ENCODE measurements around the gene ANKFY1. TPM values are rescaled to one million over a fixed set of nuclear protein-coding genes. Genes with fewer than 3 reads are reported as not detected.

ANKFY1 gene
- polyA plus RNA-seq, 1 of the 3 experiments (the other 2 are of a cell fraction): 29.6 TPM

DNA sequence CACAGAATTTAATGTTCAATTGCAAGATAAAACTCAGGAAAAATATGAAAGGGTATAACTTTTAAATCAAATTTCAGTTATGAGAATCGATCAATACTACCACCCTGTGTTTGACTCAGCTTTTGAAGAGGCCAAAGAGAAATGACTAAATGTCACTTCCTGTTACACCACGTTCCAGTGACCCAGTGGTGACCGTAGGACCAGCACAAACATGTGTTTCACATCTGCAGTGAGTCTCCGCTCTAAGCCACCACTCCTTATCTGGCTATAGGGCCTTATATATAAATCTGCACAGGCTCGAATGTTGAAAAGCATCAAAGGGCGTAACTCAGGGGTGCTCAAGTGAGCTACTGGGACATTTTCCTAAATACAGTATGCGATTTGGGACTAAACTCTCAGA is 84.7 kb downstream of the ANKFY1 start:
- 87% methylated on average over 7 of the region's 7 CpGs for WGBS (ENCODE audit: low lambda C conversion rate)
- H3K36me3 ChIP-seq (replicated peaks in 1 of 2; ENCODE audit: control insufficient read depth in 1 of 2, insufficient read depth in 2 of 2, low read length in 1 of 2): peaks cover 42 to 84% of the 10 kb centered on the region in 2 experiments
- POLR2A ChIA-PET: no interaction called here

DNA sequence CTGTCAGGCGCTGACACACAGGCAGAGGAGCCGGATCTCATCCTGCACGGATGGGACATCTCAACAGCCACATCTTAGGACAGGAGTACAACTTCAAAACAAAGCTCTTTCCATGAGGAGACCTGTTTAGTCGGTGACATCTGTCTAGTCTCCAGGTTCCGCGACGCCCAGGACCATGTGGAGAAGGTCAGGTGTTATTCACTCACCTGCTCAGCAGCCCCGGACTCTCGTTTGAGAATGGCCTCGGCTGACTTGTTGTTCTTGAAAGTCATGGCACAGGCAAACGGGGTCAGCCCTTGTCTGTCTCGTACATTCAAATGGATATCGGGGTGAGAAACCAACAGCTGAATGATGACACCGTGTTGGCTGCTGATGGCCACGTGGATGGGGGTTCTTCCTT is 85.1 kb downstream of the ANKFY1 start:
- ChIA-PET CTCF (interaction anchor here (1.2 to 1.4 kb wide), 2 partner anchors 36 to 40 kb away, joined by 3 read pairs; no protein-coding TSS in a partner anchor), POLR2A (no interaction called here)
- 94% methylated on average over 15 of the region's 15 CpGs for WGBS (ENCODE audit: low lambda C conversion rate)
- H4K20me1 ChIP-seq (ENCODE audit: insufficient read depth): no peaks in the 10 kb centered on the region
- H3K9ac ChIP-seq: no peak overlapping the region
- H3K9me2 ChIP-seq: no peaks in the 10 kb centered on the region
- H3K27ac ChIP-seq (ENCODE audit: low read depth in 2 of 2, low read length in 1 of 2): no peak overlapping the region
- H3K4me3 ChIP-seq (ENCODE audit: low read depth in 2 of 2, low read length in 1 of 2): no peak overlapping the region
- H3K9me3 ChIP-seq: no peaks in the 10 kb centered on the region
- H3K79me2 ChIP-seq (ENCODE audit: insufficient read depth): no peaks in the 10 kb centered on the region
- H3K27me3 ChIP-seq (ENCODE audit: insufficient read depth): no peaks in the 10 kb centered on the region
- no peak for DNase-seq
- H3K4me1 ChIP-seq (ENCODE audit: control insufficient read depth in 1 of 2, insufficient read depth in 2 of 2, low read depth in 1 of 2, low read length in 1 of 2): no peaks in the 10 kb centered on the region
- no peak overlapping the region for H2AFZ ChIP-seq (ENCODE audit: low read depth)
- no peaks in the 10 kb centered on the region for H3F3A ChIP-seq (replicated peaks; ENCODE audit: insufficient read depth)
- H3K4me2 ChIP-seq: no peak overlapping the region
- H3K36me3 ChIP-seq (replicated peaks in 1 of 2; ENCODE audit: control insufficient read depth in 1 of 2, insufficient read depth in 2 of 2, low read length in 1 of 2): peaks cover 38 to 84% of the 10 kb centered on the region in 2 experiments
- TF ChIP-seq, protein P1, sequence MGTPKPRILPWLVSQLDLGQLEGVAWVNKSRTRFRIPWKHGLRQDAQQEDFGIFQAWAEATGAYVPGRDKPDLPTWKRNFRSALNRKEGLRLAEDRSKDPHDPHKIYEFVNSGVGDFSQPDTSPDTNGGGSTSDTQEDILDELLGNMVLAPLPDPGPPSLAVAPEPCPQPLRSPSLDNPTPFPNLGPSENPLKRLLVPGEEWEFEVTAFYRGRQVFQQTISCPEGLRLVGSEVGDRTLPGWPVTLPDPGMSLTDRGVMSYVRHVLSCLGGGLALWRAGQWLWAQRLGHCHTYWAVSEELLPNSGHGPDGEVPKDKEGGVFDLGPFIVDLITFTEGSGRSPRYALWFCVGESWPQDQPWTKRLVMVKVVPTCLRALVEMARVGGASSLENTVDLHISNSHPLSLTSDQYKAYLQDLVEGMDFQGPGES (IDR thresholded peaks at IDR 0.05; ENCODE audit: low read depth, low read length): no peak
- TF ChIP-seq RFX5 (IDR thresholded peaks at IDR 0.05; ENCODE audit: low read length) (no peak), TEAD4 (IDR thresholded peaks at IDR 0.05; ENCODE audit: borderline replicate concordance, insufficient read depth) (no peak), CHD2 (IDR thresholded peaks at IDR 0.05; ENCODE audit: low read length, partially characterized antibody) (no peak), SMC3 (IDR thresholded peaks at IDR 0.05; ENCODE audit: low read depth, low read length) (no peak), MXI1 (IDR thresholded peaks at IDR 0.05; ENCODE audit: low read depth, low read length) (no peak), POLR2AphosphoS5 (IDR thresholded peaks at IDR 0.05; ENCODE audit: low read depth, low read length) (no peak), RCOR1 (IDR thresholded peaks at IDR 0.05; ENCODE audit: low read length) (no peak), TCF12 (IDR thresholded peaks at IDR 0.05) (no peak), USF1 (IDR thresholded peaks at IDR 0.05; ENCODE audit: borderline replicate concordance, low read depth) (no peak), REST (IDR thresholded peaks at IDR 0.05; ENCODE audit: low read depth, low read length) (no peak)
- TF ChIP-seq, protein P2, sequence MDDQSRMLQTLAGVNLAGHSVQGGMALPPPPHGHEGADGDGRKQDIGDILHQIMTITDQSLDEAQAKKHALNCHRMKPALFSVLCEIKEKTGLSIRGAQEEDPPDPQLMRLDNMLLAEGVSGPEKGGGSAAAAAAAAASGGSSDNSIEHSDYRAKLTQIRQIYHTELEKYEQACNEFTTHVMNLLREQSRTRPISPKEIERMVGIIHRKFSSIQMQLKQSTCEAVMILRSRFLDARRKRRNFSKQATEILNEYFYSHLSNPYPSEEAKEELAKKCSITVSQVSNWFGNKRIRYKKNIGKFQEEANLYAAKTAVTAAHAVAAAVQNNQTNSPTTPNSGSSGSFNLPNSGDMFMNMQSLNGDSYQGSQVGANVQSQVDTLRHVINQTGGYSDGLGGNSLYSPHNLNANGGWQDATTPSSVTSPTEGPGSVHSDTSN (IDR thresholded peaks at IDR 0.05): no peak

More for the DNA sequence above, 84.7 kb downstream of the ANKFY1 start:
- Histone ChIP-seq H3K79me2 (ENCODE audit: insufficient read depth) (no peaks in the 10 kb centered on the region), H3K27me3 (ENCODE audit: insufficient read depth) (no peaks in the 10 kb centered on the region), H4K20me1 (ENCODE audit: insufficient read depth) (no peaks in the 10 kb centered on the region), H3K4me3 (ENCODE audit: low read depth in 2 of 2, low read length in 1 of 2) (no peak overlapping the region), H3K9ac (no peak overlapping the region), H3K4me1 (ENCODE audit: control insufficient read depth in 1 of 2, insufficient read depth in 2 of 2, low read depth in 1 of 2, low read length in 1 of 2) (no peaks in the 10 kb centered on the region), H3F3A (replicated peaks; ENCODE audit: insufficient read depth) (no peaks in the 10 kb centered on the region), H3K9me3 (no peaks in the 10 kb centered on the region), H3K9me2 (no peaks in the 10 kb centered on the region), H3K4me2 (no peak overlapping the region), H3K27ac (ENCODE audit: low read depth in 2 of 2, low read length in 1 of 2) (no peak overlapping the region), H2AFZ (ENCODE audit: low read depth) (no peak overlapping the region)
- TF ChIP-seq TCF12 (IDR thresholded peaks at IDR 0.05) (no peak), EZH2phosphoT487 (IDR thresholded peaks at IDR 0.05; ENCODE audit: borderline replicate concordance, low read depth) (no peak), ELF1 (IDR thresholded peaks at IDR 0.05) (no peak), GABPA (IDR thresholded peaks at IDR 0.05; ENCODE audit: low read depth) (no peak), YY1 (IDR thresholded peaks at IDR 0.05; ENCODE audit: low read depth) (no peak), SIN3A (IDR thresholded peaks at IDR 0.05; ENCODE audit: borderline replicate concordance, low read depth, low read length) (no peak), SMC3 (IDR thresholded peaks at IDR 0.05; ENCODE audit: low read depth, low read length) (no peak), FOXJ3 (CRISPR knock-in tag; IDR thresholded peaks at IDR 0.05) (no peak), NFIC (IDR thresholded peaks at IDR 0.05; ENCODE audit: borderline replicate concordance) (no peak)
- TF ChIP-seq, protein P3, sequence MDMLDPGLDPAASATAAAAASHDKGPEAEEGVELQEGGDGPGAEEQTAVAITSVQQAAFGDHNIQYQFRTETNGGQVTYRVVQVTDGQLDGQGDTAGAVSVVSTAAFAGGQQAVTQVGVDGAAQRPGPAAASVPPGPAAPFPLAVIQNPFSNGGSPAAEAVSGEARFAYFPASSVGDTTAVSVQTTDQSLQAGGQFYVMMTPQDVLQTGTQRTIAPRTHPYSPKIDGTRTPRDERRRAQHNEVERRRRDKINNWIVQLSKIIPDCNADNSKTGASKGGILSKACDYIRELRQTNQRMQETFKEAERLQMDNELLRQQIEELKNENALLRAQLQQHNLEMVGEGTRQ (IDR thresholded peaks at IDR 0.05; ENCODE audit: borderline replicate concordance, low read depth, low read length): no peak
- TF ChIP-seq, protein P4, sequence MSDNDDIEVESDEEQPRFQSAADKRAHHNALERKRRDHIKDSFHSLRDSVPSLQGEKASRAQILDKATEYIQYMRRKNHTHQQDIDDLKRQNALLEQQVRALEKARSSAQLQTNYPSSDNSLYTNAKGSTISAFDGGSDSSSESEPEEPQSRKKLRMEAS (IDR thresholded peaks at IDR 0.05; ENCODE audit: low read depth): no peak
- TF ChIP-seq, protein P1 (IDR thresholded peaks at IDR 0.05; ENCODE audit: low read depth, low read length): no peak
- no peak for DNase-seq
- CTCF ChIA-PET: interaction anchor here (1.2 kb wide), 1 partner anchor 36 kb away, joined by 3 read pairs; no protein-coding TSS in a partner anchor

Measured in SK-N-SH (cell line).